Endodermal cell (in vitro differentiated cells): ENCODE data around the gene MIP. TPM values are rescaled to one million over a fixed set of nuclear protein-coding genes. Genes with fewer than 3 reads are reported as not detected.
A peak's percentile ranks its signal among the peaks of the same experiment; 100 is the strongest.
"Not testable (repeated sequence)": the region's sequence is repeated elsewhere in the genome, so short reads cannot be mapped to it uniquely, and the experiment has no call there.

ENCODE experiments used
- DNase-seq: peaks from one replicate; pipeline ENCODE4 v3.0.0-alpha.2; 2017
- H3K27ac ChIP-seq: 2 replicates; pipeline ENCODE4 v1.5.1; 2013; ENCODE audit warnings: mild to moderate bottlenecking, low read depth, low read length, moderate library complexity
- H3K27me3 ChIP-seq: 2 replicates; pipeline ENCODE4 v1.6.1; 2013; ENCODE audit warnings: mild to moderate bottlenecking, low read length, moderate library complexity; ENCODE audit not compliant: insufficient read depth, control insufficient read depth, poor library complexity, severe bottlenecking
- H3K36me3 ChIP-seq: 2 replicates; pipeline ENCODE4 v1.7.0; 2013; ENCODE audit warnings: mild to moderate bottlenecking, low read length, moderate library complexity; ENCODE audit not compliant: control insufficient read depth, insufficient read depth
- H3K4me1 ChIP-seq: one replicate; pipeline ENCODE4 v1.7.0; 2013; ENCODE audit warnings: low read length; ENCODE audit not compliant: control insufficient read depth, insufficient read depth
- H3K4me3 ChIP-seq: 2 replicates; pipeline ENCODE4 v1.5.1; 2013; ENCODE audit warnings: mild to moderate bottlenecking, low read length, moderate library complexity
- H3K9ac ChIP-seq: 2 replicates; pipeline ENCODE4 v1.6.1; 2013; ENCODE audit warnings: mild to moderate bottlenecking, low read length, moderate library complexity; ENCODE audit not compliant: poor library complexity, severe bottlenecking; ENCODE audit errors: extremely low read depth
- H3K9me3 ChIP-seq: 2 replicates; pipeline ENCODE4 v1.6.1; 2013; ENCODE audit warnings: mild to moderate bottlenecking, low read length, moderate library complexity; ENCODE audit not compliant: control insufficient read depth
- H3K27ac Mint-ChIP-seq: 2 replicates; pipeline ENCODE4 v1.8.0; 2020; ENCODE audit warnings: mixed read lengths
- H3K27me3 Mint-ChIP-seq: 2 replicates; pipeline ENCODE4 v1.8.0; 2021; ENCODE audit warnings: mild to moderate bottlenecking, mixed read lengths; ENCODE audit not compliant: insufficient read depth
- H3K36me3 Mint-ChIP-seq: 2 replicates; pipeline ENCODE4 v1.8.0; 2020; ENCODE audit warnings: low read depth, mixed read lengths
- H3K4me1 Mint-ChIP-seq: 2 replicates; pipeline ENCODE4 v1.8.0; 2020; ENCODE audit warnings: mixed read lengths
- H3K4me3 Mint-ChIP-seq: 2 replicates; pipeline ENCODE4 v1.8.0; 2020; ENCODE audit warnings: mild to moderate bottlenecking, moderate library complexity, mixed read lengths
- H3K9me3 Mint-ChIP-seq: 2 replicates; pipeline ENCODE4 v1.8.0; 2020; ENCODE audit warnings: mild to moderate bottlenecking, mixed read lengths
- CTCF ChIP-seq: fragments of 200-600 bp; sonication (generic); conservative IDR thresholded peaks from 2 replicates; pipeline ENCODE4 v1.5.0; 2021; ENCODE audit warnings: antibody characterized with exemption, mild to moderate bottlenecking
- WGBS, 2 experiments: methylation state at CpG; one replicate each; pipeline versions ENCODE4 v1.1.5 to v1.1.7; 2013; ENCODE audit warnings: missing lambda C conversion rate in 2 of 2, mixed read lengths in 1 of 2; ENCODE audit not compliant: insufficient coverage in 1 of 2, insufficient read length in 1 of 2; 5-methylcytosine and 5-hydroxymethylcytosine counted together
- long read RNA-seq, 4 experiments: library from polyadenylated mRNA in 2 of 4; library from RNA in 1 of 4; library from capped mRNA in 1 of 4; stranded (forward) in 3 of 4; unstranded in 1 of 4; transcript quantifications; one replicate each; pipeline ENCODE4 v2.0.0, GENCODE V29; 2020 to 2021; ENCODE audit warnings: inconsistent platforms in 1 of 4
- polyA plus RNA-seq, 2 experiments: library from polyadenylated mRNA; stranded (reverse); fragments of 50-300 nt; gene quantifications; one replicate each; pipeline ENCODE4 v1.2.3, GENCODE V29; 2013
- total RNA-seq, 2 donors: library from RNA; stranded (reverse); fragmentation: NEBNext Ultra II Directional in 1 of 2; extraction: Animal tissue kit (Norgen Biotek cat#: 25700) in 1 of 2; gene quantifications; 2 replicates in 1 of 2; 3 replicates in 1 of 2; pipeline ENCODE4 v1.2.1, GENCODE V29; 2021

Gene MIP
- not detected for total RNA-seq
- polyA plus RNA-seq (2013, experiment 1 of 2) = not detected
- polyA plus RNA-seq (2013, experiment 2 of 2) = not detected
- long read RNA-seq, experiment 1 = 0 reads
- long read RNA-seq, experiment 2 = 0 reads
- long read RNA-seq, experiment 3 = 0 reads
- long read RNA-seq, experiment 4 = 0 reads

GRCh38 chr12:56454557-56454956 lies at the start of gene MIP:
MIP (minus strand) TSS chr12:56454657; CDS start chr12:56454613, 44 bp downstream.
- TF ChIP-seq CTCF = no peak
- no peaks in the 10 kb centered on the region for H3K27me3 ChIP-seq
- no peak within 1 kb of the TSS for H3K9ac ChIP-seq
- no peak within 1 kb of the TSS for H3K4me3 ChIP-seq
- no peaks in the 10 kb centered on the region for H3K4me1 ChIP-seq
- no peaks in the 10 kb centered on the region for H3K36me3 Mint-ChIP-seq
- 94 to 100% methylated on average over 2 to 5 of the region's 5 CpGs for WGBS, 2 experiments
- DNase-seq = no peak
- H3K27ac ChIP-seq = no peak within 1 kb of the TSS
- H3K27ac Mint-ChIP-seq = no peak within 1 kb of the TSS
- no peaks in the 10 kb centered on the region for H3K36me3 ChIP-seq
- no peaks in the 10 kb centered on the region for H3K9me3 ChIP-seq
- peaks cover 11% of the 10 kb centered on the region for H3K27me3 Mint-ChIP-seq
- H3K9me3 Mint-ChIP-seq = no peaks in the 10 kb centered on the region
- no peak within 1 kb of the TSS for H3K4me3 Mint-ChIP-seq
- H3K4me1 Mint-ChIP-seq = peaks cover 7% of the 10 kb centered on the region

- Mint-ChIP-seq H3K9me3 (peaks cover 27% of the 10 kb centered on the region), H3K27me3 (peaks cover 46% of the 10 kb centered on the region)
- H3K4me3 Mint-ChIP-seq, H3K9ac ChIP-seq, H3K27me3 ChIP-seq, H3K4me3 ChIP-seq, H3K4me1 Mint-ChIP-seq, H3K36me3 ChIP-seq, H3K9me3 ChIP-seq, H3K27ac Mint-ChIP-seq, H3K27ac ChIP-seq, H3K4me1 ChIP-seq, H3K36me3 Mint-ChIP-seq: not testable (repeated sequence)
- WGBS, 2 experiments = 94 to 97% methylated on average over 12 to 13 of the region's 13 CpGs
- DNase-seq = peak; percentile 20
Observed at GRCh38 chr12:56499879-56500278, 45.4 kb upstream of the MIP start.

- not testable (repeated sequence) for H3K9ac ChIP-seq, DNase-seq, H3K36me3 ChIP-seq, H3K4me1 Mint-ChIP-seq, H3K4me3 ChIP-seq, H3K27ac ChIP-seq, H3K27ac Mint-ChIP-seq, H3K27me3 ChIP-seq, H3K36me3 Mint-ChIP-seq, H3K4me1 ChIP-seq, H3K9me3 ChIP-seq, H3K4me3 Mint-ChIP-seq
- peaks cover 46% of the 10 kb centered on the region for H3K27me3 Mint-ChIP-seq
- WGBS, 2 experiments = 89 to 93% methylated on average over 9 of the region's 9 CpGs
- peaks cover 30% of the 10 kb centered on the region for H3K9me3 Mint-ChIP-seq
Observed at GRCh38 chr12:56499452-56499851, 45.0 kb upstream of the MIP start.

- H3K27ac ChIP-seq, H3K9me3 ChIP-seq, H3K36me3 Mint-ChIP-seq, H3K4me3 ChIP-seq, H3K4me1 Mint-ChIP-seq, H3K4me1 ChIP-seq, H3K4me3 Mint-ChIP-seq, H3K9ac ChIP-seq, H3K27me3 ChIP-seq, H3K36me3 ChIP-seq: not testable (repeated sequence)
- DNase-seq = peak; percentile 71
- WGBS, 2 experiments = 70 to 71% methylated on average over 6 to 14 of the region's 14 CpGs
- peaks cover 41% of the 10 kb centered on the region for H3K27me3 Mint-ChIP-seq
- peak overlapping the region; percentile 19 for H3K27ac Mint-ChIP-seq
- peaks cover 33% of the 10 kb centered on the region for H3K9me3 Mint-ChIP-seq
Observed at GRCh38 chr12:56498126-56498902, 43.9 kb upstream of the MIP start.
